A549 (cell line): Measurements from ENCODE around the gene ZNF319.

Experiments
- CTCF ChIP-seq: fragments of >200 bp; sonication (Bioruptor Twin); formaldehyde crosslinking; IDR thresholded peaks from 3 replicates; pipeline ENCODE4 v1.5.1; 2016
- EP300 ChIP-seq, 2 experiments: fragments of >200 bp; sonication (Bioruptor Twin); formaldehyde crosslinking; IDR thresholded peaks; 2 replicates in 1 of 2; 3 replicates in 1 of 2; pipeline ENCODE4 v1.6.1; 2016 to 2017

- TF ChIP-seq EP300 (IDR thresholded peaks at IDR 0.05) (no peak), CTCF (peak; percentile 17; the same call in 1 of the 3 replicates)
These were observed 22.9 kb downstream of the ZNF319 start for GRCh38 chr16:57977418-57978069.
